Measurements from ENCODE around the gene VCL. TPM values are rescaled to one million over a fixed set of nuclear protein-coding genes. Genes with fewer than 3 reads are reported as not detected.
"Not testable (repeated sequence)": the region's sequence is repeated elsewhere in the genome, so short reads cannot be mapped to it uniquely, and the experiment has no call there.

The VCL gene
- total RNA-seq, 1 donor from 2014 or later, result 11.4 TPM

DNA sequence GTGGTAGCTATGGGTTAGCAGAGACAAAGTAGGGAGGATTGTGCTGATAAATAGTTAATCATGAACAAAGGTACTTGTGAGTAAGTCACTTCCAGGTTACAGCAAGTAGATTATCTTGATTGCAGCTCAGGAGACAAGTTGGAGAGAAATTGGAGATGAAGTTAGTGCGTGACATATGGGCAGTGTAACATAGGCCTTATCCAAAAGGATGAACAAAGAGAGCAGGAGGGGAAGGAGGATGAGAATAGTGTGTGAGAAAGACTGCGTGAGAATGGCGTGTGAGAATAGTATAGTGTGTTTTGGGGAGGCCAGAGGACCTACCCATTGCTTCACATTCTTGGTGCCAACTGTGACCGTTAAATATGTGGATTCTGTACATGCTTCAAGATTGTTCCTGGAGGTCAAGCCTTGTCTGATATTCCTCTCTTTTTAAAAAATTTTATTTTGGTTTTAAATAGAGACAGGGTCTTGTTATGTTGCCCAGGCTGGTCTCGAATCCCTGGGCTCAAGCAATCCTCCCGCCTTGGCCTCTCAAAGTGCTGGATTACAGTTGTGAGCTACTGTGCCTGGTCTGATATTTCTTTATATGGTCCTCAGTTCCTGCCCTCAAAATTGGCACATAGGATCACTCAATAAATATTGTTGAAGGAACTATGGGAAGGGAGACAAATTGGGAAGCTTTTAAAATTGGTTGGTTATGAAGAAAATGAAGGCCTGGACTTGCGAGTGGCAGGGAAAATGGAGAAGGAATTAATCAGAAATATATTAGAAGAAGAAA, 3.2 kb downstream of the VCL start:
- DNase-seq (ENCODE audit: low spot score in 2 of 2) (no peak), FAIRE-seq (no peak)

DNA sequence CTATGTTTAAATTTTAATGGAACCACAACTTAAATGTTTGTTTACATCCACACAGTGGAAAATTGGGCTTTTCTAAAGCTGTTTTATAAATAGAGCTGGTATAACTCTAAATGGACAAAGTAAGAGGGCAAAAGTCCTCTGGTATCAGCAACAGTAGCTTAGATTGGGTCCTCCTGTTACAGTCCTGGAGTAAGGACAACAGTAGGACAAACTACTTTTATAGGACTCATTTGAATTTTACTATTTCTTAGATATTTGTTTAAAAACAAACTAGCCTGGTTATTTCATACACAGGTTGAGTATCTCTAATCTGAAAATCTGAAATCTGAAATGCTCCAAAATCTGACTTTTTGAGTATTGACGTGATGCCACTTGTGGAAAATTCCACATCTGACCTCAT, 8.4 kb downstream of the VCL start:
- no peak for FAIRE-seq

DNA sequence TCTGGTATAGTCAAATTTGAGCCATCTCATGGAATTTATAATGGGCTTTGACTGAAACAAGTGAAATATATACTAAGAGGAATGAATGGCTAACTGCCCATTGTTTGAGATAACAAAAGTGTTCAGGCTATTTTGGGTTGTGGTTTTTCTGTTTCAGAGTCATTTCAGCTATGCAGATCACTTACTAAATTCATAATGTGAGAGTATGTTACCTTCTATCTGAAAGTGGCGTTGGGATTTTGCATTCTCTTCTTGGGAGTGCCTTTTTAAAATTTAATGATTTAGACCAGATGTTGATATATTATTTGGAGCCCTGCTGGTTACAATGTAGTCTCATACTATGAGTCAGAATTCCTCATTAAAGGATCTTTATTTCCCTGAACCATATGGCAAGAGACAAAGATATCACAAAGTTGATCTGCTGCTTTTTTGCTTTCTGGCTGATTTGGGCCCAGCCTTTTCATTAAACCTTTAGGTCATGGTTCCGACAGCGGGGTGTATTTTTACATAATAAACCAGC, 10.4 kb downstream of the VCL start:
- FAIRE-seq (no peak), DNase-seq (ENCODE audit: low spot score in 2 of 2) (no peak)

More for the DNA sequence above, 8.4 kb downstream of the VCL start:
- no peak for DNase-seq (ENCODE audit: low spot score in 2 of 2)

DNA sequence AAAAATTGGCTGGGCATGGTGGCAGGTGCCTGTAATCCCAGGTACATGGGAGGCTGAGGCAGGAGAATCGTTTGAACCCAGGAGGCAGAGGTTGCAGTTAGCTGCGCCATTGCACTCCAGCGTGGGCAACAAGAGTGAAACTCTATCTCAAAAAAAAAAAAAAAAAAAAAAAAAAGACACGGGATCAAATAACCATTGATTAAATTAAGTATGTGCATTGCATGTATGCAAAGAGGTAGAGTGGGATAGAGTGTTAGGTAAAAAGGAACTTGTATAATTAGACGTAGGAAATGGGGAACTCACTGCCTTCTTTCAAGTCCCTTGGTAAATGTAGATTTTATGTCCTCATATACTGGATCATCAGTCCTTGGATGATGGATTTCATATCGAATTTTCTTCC, 13.1 kb downstream of the VCL start:
- FAIRE-seq (no peak), DNase-seq (ENCODE audit: low spot score in 2 of 2) (no peak)

DNA sequence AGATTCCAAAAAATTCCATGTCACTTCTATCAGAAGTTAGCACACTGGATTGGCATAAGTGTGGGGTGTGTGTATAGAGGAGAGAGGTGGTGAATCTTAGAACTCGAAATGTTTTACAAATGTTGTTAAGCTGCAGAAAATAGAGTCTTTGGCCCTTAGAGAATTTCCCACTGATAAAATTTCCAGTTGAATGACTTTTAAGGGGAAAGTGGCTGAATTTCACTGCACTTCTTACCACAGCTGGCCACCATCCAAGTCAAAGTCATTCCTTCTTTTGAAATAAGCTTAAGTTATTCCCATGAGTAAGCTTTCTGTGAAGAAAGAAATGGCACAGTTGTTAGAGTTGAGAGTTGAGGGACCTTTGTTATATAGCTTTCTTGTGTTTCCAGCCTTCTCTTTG, 13.9 kb downstream of the VCL start:
- DNase-seq (ENCODE audit: low spot score in 2 of 2) (no peak), FAIRE-seq (no peak)

DNA sequence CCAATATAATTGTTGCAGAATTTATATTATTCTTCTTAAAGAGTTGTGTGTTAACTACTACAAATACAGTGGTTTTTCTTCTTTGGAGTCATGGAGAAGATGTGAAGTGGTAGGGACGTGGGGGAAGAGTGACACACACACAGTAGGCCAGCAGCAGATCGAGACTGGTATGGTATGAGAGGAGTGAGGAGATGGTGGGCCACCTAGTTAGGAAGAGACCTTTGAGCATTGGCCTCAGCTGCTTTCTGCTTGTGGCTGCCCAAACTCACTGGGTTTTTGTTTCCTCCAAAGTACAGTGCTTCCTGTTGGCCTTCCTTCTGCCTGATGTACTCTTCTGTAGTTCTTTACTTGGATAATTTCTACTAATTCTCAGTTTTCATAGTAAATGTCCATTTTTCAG, 14.6 kb downstream of the VCL start:
- FAIRE-seq, result no peak

DNA sequence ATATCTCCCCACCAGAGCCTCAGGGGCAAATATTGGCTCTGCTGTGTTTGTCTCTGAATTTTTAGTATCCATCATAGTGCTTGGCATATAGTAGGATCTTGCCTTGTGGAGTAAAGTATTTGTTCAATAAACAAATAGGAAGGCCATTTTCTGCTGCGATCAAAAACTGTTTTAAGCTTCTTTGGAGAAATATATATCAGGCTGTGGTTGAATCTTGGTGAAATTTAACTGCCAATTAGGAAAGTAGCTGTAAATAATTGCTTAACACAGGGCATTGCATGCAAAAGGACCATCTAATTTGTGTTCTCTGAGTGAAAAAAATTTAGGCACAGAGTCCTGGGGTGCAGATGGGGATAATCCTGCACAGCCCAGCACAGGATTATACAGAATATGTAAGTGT, 15.1 kb downstream of the VCL start:
- FAIRE-seq (no peak), DNase-seq (ENCODE audit: low spot score in 2 of 2) (no peak)

More for the DNA sequence above, 14.6 kb downstream of the VCL start:
- DNase-seq (ENCODE audit: low spot score in 2 of 2), result no peak

DNA sequence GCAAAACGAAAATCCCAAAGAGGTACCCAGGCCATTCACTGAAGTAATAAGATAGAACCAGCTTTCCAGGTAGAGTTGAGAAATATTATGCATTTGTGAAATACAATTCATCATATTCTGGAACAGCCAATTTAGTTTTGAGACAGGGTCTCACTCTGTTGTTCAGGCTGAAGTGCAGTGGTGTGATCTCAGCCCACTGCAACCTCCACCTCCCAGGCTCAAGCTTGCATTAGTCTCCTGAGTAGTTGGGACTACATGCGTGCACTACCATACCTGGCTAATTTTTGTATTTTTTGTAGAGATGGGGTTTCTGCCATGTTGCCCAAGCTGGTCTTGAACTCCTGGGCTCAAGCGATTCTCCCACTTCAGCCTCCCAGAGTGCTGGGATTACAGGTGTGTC, 16.7 kb downstream of the VCL start:
- DNase-seq (ENCODE audit: low spot score in 2 of 2); FAIRE-seq: not testable (repeated sequence)

DNA sequence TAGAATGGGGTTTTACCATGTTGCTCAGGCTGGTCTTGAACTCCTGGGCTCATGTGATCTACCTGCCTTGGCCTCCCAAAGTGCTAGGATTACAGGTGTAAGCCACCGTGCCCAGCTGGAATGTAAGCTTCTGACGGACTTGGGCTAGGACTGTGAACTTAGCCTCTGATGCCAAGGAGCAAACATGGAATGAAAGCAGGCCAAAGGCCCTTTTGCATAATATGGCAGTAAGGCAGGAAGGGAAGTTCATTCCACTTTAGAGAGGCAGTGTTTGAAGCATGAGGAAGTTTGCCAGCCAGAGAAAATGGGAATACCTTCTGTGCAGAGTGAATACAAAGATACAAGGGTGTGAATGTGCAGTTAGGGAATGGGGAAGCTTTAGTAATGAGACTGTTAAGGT, 20.3 kb downstream of the VCL start:
- DNase-seq (ENCODE audit: low spot score in 2 of 2), result no peak
- FAIRE-seq, result no peak

DNA sequence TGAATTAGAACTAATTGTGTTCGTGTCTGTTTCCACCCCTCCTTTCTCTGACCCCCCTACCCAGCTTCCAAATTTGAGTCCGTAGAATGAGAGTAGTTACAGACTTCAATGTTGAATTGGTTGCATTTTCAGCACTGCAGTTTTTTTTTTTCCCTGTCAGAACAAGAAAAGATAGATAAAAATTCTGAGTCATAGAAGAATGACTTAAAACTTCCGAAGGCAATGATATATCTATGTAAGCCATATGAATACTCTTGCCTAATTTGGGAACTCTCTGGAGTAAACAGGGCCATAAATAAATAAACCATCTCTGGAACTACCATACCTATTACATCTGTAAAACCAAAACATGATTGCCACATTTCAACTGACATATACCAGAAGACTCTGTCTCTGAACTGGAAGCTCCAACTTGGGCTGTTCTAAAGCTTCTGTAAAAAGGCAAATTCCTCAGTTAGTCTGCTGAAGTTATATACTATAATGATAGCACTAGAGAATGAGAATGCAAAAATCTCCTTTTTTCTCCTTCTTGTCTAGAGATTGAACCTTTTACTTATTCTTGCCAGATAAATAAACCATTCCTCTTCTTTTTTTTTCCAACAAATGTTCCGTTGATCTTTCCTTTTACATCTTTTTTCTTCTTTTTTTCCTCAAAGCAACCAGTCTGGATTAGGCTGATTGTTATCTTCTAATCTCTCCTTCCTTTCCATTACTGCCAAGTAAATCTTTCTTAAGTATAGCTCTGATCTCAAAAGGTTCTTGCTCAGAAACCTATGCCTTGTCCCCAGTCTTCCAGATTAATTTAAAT, 23.5 kb downstream of the VCL start:
- no peak for DNase-seq (ENCODE audit: low spot score in 2 of 2)
- FAIRE-seq, result no peak

DNA sequence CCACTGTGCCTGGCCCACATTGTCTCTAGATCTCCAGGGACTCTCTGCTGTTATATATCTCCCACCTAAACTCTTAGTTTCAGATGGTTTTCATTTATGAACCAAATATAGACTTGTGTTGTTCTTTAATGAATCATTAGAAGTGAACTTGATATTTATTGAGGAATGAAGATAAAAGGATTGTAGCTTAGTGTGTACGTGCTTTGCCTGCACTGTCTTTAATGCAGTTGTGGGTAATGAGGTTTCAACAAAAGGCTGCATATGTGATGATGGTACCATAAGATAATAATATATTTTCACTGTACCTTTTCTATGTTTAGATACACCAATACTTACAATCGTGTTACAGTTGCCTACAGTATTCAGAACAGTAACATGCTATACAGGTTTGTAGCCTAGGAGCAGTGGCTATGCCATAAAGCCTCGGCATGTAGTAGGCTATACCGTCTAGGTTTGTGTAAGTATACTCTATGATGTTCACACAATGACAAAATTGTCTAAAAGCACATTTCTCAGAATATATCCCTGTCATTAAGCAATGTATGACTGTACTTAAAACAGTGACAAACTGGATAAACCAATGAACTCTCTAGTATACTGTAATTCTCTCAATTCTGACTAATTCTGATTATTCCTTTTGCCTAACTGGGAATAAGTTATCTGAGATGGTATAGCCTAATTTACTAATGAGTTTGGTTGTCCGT, 25.2 kb downstream of the VCL start:
- FAIRE-seq (no peak), DNase-seq (ENCODE audit: low spot score in 2 of 2) (no peak)

DNA sequence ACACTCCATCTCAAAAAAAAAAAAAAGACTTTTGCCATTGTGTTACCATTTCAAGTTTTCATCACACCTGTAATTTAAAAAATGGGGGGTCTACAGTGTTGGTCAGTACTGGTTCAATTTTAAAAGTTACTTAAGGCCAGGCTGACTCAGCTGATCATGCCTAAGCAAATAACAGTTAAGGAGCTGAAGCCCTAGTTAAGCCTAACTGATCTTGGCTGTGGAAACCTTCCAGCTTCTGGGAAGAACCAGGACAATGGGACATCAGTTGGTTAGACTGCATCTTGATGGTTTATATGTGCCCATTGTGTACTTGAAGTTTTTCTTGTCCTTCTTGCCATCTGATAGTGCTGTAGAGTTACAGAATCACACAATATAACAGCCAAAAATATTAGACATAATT, 26.7 kb downstream of the VCL start:
- DNase-seq (ENCODE audit: low spot score in 2 of 2) (no peak), FAIRE-seq (no peak)

DNA sequence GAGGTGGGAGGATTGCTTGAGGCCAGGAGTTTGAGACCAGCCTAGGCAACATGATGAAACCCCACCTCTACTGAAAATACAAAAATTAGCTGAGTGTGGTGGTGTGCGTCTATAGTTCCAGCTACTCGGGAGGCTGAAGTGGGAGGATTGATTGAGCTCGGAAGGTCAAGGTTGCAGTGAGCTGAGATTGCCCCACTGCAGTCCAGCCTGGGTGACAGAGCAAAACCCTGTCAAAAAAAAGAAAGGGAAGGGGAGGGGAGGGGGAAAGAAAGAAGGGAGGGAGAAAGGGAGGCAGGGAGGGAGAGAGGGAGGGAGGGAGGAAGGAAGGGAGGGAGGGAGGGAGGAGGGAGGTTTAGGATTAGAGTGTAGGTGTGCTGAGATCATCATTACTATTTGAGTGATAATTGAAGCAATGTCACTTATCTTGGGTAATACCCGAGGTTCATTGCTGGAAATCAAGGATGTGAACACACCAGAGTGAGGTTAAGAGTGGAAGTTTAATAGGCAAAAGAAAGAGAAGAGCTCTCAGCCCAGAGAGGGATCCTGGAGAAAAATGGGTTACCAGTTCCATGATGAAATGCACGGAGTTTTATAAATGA, 27.6 kb downstream of the VCL start:
- DNase-seq (ENCODE audit: low spot score in 2 of 2) (no peak), FAIRE-seq (no peak)

DNA sequence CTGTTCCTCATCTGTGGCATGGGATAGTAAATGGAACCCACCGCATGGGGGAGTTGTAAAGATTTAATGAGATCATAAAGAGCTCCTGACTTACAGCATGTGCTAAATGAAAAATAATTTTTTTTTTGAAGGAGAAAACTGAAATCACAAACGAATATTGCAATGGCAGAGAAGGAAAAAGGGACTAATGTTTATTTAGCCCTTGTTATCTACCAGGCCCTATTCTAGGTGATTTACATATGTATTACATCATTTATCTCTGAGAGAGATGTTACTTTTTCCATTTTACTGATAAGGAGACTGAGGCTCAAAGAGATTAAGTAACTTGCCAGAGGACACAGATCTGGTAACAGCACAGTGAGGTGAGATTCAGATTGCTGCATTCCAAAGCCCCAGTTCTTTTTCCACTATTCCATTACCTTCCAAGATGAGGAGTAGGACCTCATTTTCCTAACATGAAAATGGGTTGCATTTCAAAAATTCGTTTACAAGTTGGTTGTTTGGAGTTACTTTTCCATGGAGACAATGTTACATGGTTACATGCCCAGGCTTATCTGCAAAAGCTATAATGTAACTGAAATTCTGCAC, 28.6 kb downstream of the VCL start:
- DNase-seq (ENCODE audit: low spot score in 2 of 2) (no peak), FAIRE-seq (no peak)

DNA sequence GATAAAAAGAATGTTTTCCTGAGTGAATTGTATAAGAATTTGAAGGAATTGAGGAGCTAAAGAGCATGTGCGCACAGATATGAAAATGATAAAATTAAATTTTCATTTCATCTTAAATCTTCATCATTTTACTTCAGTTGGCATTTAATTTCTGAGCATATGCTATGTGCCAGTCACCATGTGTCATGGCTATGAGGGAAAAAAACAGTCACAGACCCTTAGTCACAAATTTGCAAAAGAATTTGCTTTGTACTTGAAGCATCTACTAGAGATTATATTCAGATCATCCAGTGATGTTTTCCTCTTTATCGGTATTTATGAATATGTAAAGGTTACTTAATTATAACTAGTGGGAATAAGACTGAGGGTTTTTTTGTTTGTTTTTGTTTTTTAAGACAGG, 29.8 kb downstream of the VCL start:
- DNase-seq (ENCODE audit: low spot score in 2 of 2) (no peak), FAIRE-seq (no peak)

DNA sequence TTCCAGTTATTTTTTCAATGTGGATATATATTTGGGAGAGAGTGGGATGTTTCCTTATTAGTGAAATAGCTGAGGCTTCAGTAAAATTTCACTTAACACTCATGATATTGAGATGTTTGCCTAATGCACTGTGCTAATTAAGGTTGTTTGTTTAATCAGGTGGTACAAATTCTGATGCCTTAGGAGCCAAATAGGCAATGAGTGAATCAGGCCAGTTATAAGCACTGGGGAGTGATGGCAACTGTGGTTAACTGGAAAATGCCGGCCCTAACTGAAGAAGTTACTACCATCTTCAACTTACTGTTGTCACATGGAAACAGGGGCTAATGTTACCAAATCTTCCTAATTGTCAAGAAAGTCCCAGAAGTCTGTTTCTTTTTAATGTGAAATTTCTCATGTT, 32.0 kb downstream of the VCL start:
- FAIRE-seq, result no peak
- no peak for DNase-seq (ENCODE audit: low spot score in 2 of 2)

DNA sequence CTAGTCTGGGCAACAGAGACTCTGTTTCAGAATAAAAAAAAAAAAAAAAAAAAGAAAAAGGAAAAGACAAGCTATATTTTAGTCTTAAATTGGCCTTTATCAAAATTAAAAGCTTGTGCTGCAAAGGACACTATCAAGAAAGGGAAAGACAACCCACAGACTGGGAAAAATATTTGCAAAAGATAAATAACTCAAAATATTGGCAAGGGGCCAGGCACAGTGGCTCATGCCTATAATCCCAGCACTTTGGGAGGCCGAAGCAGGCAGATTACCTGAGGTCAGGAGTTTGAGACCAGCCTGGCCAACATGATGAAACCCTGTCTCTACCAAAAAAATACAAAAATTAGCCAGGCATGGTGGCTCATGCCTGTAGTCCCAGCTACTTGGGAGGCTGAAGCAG, 34.3 kb downstream of the VCL start:
- FAIRE-seq; DNase-seq (ENCODE audit: low spot score in 2 of 2): not testable (repeated sequence)

DNA sequence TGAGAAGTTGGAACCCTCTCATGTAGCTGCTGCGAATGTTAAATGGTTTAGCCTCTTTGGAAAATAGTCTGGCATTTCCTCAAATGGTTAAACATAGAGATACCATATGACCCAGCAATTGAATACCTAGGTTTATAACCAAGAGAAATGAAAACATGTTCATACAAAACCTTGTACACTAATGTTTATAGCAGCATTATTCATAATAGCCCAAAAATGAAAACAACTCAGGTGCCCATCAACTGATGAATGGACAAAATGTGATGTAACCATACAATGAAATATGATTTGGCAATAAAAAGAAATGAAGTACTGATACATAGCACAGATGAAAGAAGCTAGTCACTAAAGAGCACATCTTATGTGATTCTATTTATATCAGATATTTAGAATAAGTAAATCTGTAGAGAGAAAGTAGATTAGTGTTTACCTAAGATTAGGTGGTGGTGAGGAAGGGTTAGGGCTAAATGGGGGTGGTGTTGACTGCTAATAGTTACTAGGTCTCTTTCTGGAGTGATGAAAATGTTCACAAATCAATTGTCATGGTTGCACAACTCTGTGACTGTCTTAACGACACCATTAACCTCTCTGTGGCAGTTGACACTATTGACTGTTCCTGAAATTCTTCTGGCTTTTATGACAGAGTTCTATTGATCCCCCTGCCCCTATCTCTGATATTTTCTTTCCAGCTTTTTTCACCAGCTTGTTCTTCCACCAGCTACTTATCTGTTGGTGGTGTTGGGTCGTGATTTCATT, 35.2 kb downstream of the VCL start:
- no peak for DNase-seq (ENCODE audit: low spot score in 2 of 2)
- no peak for FAIRE-seq

DNA sequence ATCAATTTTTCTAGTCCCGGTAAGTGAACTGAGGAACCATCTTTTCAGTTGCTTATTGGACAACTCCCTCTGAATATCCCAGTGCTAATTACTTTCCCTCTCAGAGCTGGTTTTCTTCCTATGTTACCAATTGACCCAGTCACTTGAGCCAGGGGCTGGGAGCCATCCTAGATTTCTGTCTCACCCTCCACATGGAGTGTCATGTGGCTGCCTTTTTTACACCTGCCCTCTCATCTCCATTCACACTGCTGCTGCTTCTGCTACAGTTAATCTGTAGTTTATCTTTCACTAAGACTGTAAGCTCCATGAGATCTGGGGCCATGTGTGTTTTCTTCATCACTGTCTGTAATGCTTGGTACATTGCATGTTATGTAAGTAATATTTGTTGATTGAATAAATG, 35.8 kb downstream of the VCL start:
- FAIRE-seq (no peak), DNase-seq (ENCODE audit: low spot score in 2 of 2) (no peak)

DNA sequence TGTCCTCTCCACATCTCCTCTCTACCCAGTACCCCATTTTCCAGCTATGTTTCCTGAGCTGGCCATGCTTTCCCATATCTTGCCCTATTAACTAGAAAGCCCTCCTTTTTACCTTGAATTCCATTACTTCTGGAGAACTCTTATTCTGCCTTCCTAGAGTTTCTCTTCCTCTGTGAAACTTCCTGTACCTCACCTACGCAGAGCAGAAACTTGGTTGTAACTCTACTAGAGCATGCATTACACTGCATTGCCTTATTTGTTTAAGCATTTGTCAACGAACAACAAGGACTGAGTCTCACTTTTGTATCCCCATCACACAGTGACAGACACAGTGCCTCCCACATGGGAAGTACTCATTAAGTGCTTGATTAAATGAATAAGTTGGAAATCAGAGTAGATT, 36.4 kb downstream of the VCL start:
- DNase-seq (ENCODE audit: low spot score in 2 of 2) (no peak), FAIRE-seq (no peak)
